GM12874 (cell line): ENCODE measurements around the gene DUSP22.

Source experiments
- CTCF ChIP-seq: IDR thresholded peaks from 2 replicates; pipeline ENCODE4 v1.5.1; 2011; ENCODE audit warnings: low read depth, mild to moderate bottlenecking, control low read depth, low read length, moderate library complexity; ENCODE audit not compliant: insufficient read depth

The DUSP22 gene

GRCh38 chr6:344816-345340, 52.6 kb downstream of the DUSP22 start:
- no peak for TF ChIP-seq CTCF

- no peak for TF ChIP-seq CTCF
Measured at GRCh38 chr6:345747-346385, 53.6 kb downstream of the DUSP22 start.

GRCh38 chr6:346386-347030, 54.2 kb downstream of the DUSP22 start:
- TF ChIP-seq CTCF = no peak

- no peak for TF ChIP-seq CTCF
Measured at GRCh38 chr6:347232-347631, 54.9 kb downstream of the DUSP22 start.

- no peak for TF ChIP-seq CTCF
Measured at GRCh38 chr6:347951-348859, 55.9 kb downstream of the DUSP22 start.

DNA sequence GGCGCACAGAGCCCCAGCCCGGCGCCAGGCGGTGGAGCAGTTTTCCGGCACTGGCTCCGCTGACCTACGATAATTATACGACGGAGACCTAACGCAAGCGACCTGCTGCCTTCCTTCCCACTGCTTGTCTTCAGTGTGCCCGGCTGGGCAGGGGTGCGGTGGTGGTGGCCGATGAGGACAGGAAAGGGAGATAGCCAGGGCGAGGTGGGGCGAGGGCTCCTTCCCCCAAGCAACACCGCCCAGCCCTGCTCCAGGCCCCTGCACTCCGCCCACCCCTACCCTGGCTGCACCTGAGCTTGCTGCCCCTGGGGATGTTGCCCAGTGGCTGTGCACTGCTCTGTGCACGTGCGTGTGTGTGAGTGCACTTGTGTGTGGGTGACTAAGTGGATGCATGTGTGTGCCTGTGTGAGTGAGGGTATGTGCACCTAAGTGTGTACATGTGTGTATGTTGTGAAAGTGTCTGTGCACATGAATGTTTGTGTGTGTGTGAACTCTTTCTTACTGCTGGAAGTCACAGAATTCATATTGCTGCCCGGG, 56.6 kb downstream of the DUSP22 start:
- no peak for TF ChIP-seq CTCF

DNA sequence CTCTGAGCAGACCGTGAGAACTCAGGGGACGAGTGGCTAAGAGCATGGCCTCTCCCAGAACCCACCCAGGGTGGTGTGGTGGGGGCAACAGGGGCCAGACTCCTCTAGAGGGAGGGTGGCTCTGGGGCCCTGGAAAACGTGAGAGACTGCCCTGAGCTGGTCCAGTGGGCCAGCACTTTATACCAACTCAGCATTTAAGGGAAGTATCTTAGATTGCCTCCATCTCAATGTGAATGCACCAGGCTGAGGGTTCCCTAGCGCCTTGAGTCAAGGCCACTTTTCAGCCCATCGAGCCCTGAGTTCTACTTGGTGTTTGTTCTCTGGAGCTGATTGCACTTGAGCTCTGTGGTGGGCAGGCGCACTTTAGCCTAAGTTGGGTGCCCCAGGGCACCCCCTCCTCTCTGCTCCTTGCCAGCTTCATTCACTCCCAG, 57.2 kb downstream of the DUSP22 start:
- TF ChIP-seq CTCF = no peak
